H1 (cell line): ENCODE results near the gene TMEM39B. TPM values are rescaled to one million over a fixed set of nuclear protein-coding genes. Genes with fewer than 3 reads are reported as not detected.
"Not testable (repeated sequence)": the region's sequence is repeated elsewhere in the genome, so short reads cannot be mapped to it uniquely, and the experiment has no call there.

Experiments
- CTCF ChIA-PET: fragments of 300-600 bp; sonication (Branson Sonifier 250); formaldehyde crosslinking; loops from one replicate; lab custom pipeline; 2021; ENCODE audit not compliant: partially characterized antibody; lab: Charles Lee
- POLR2A ChIA-PET: fragments of 300-600 bp; sonication (Branson Sonifier 250); formaldehyde crosslinking; loops from one replicate; lab custom pipeline; 2021; ENCODE audit warnings: inconsistent platforms; ENCODE audit not compliant: partially characterized antibody; lab: Charles Lee
- DNase-seq, 2 experiments: peaks; one replicate each; pipeline versions ENCODE4 v3.0.0 to v3.0.0-alpha.2; 2010 to 2022; ENCODE audit warnings: low spot score in 2 of 2, low read depth in 1 of 2, mixed read lengths in 1 of 2
- FAIRE-seq: peaks from 2 replicates; lab custom pipeline; 2011; peaks lifted over from hg19 to GRCh38; lab: Jason Lieb, UNC
- H2AFZ ChIP-seq: 2 replicates; pipeline ENCODE4 v1.8.1; 2012; ENCODE audit warnings: low read length, inconsistent platforms
- H2AK5ac ChIP-seq: 2 replicates; pipeline ENCODE4 v1.6.1; 2013; ENCODE audit warnings: low read depth, low read length
- H2BK120ac ChIP-seq: replicated peaks from 2 replicates; pipeline ENCODE3; 2013; ENCODE audit warnings: low read depth, low read length, inconsistent platforms
- H2BK12ac ChIP-seq: 2 replicates; pipeline ENCODE4 v1.6.1; 2013; ENCODE audit warnings: low read depth, low read length
- H2BK15ac ChIP-seq: 2 replicates; pipeline ENCODE4 v1.6.1; 2013; ENCODE audit warnings: low read length
- H2BK20ac ChIP-seq: 2 replicates; pipeline ENCODE4 v1.6.1; 2013; ENCODE audit warnings: low read length
- H2BK5ac ChIP-seq: 2 replicates; pipeline ENCODE4 v1.6.1; 2013; ENCODE audit warnings: low read depth, low read length
- H3K14ac ChIP-seq: 2 replicates; pipeline ENCODE4 v1.6.1; 2013; ENCODE audit warnings: inconsistent platforms; ENCODE audit not compliant: insufficient read length
- H3K18ac ChIP-seq: 2 replicates; pipeline ENCODE4 v1.6.1; 2013; ENCODE audit warnings: low read length; ENCODE audit errors: extremely low read depth
- H3K23ac ChIP-seq: 2 replicates; pipeline ENCODE4 v1.6.1; 2013; ENCODE audit warnings: inconsistent platforms; ENCODE audit not compliant: insufficient read length
- H3K23me2 ChIP-seq: 2 replicates; pipeline ENCODE4 v1.6.1; 2013; ENCODE audit warnings: low read depth, low read length
- H3K27ac ChIP-seq: 2 replicates; pipeline ENCODE4 v1.6.1; 2011; ENCODE audit warnings: low read depth, low read length, inconsistent platforms
- H3K27me3 ChIP-seq, 4 experiments: replicated peaks in 1 of 4; 1 replicate in 1 of 4; 2 replicates in 3 of 4; pipeline versions ENCODE4 v1.6.1 to v1.8.1; 2011 to 2013; ENCODE audit warnings: low read length in 3 of 4, mild to moderate bottlenecking in 3 of 4, inconsistent platforms in 2 of 4, mixed read lengths in 2 of 4, moderate library complexity in 1 of 4; ENCODE audit not compliant: control insufficient read depth in 3 of 4, insufficient read depth in 3 of 4; ENCODE audit errors: extremely low read depth in 1 of 4
- H3K36me3 ChIP-seq, 4 experiments: 2 replicates each; pipeline versions ENCODE4 v1.6.1 to v1.8.1; 2011 to 2013; ENCODE audit warnings: mild to moderate bottlenecking in 4 of 4, low read length in 3 of 4, moderate library complexity in 2 of 4, control low read depth in 1 of 4, inconsistent platforms in 1 of 4; ENCODE audit not compliant: insufficient read depth in 4 of 4, control insufficient read depth in 2 of 4
- H3K4ac ChIP-seq: replicated peaks from 2 replicates; pipeline ENCODE3; 2013; ENCODE audit warnings: low read length, low read depth, mixed read lengths, inconsistent platforms; ENCODE audit not compliant: insufficient read length
- H3K4me1 ChIP-seq, 4 experiments: replicated peaks in 1 of 4; 1 replicate in 1 of 4; 2 replicates in 3 of 4; pipeline versions ENCODE4 v1.6.1 to v1.8.1; 2011 to 2013; ENCODE audit warnings: low read length in 3 of 4, inconsistent platforms in 2 of 4, mixed read lengths in 1 of 4; ENCODE audit not compliant: insufficient read depth in 4 of 4, control insufficient read depth in 3 of 4
- H3K4me2 ChIP-seq, 2 experiments: 2 replicates each; pipeline versions ENCODE4 v1.6.1 to v1.8.1; 2011 to 2013; ENCODE audit warnings: low read depth in 2 of 2, low read length in 2 of 2, control low read depth in 1 of 2, inconsistent platforms in 1 of 2, mild to moderate bottlenecking in 1 of 2; ENCODE audit not compliant: insufficient read depth in 1 of 2
- H3K4me3 ChIP-seq, 4 experiments: fragments of 200-600, 300-600 bp in 1 of 4; sonication (generic), shearing (Covaris generic), sonication (Bioruptor Twin) in 1 of 4; 2 replicates each; pipeline versions ENCODE4 v1.5.1 to v1.8.1; 2011 to 2016; ENCODE audit warnings: low read length in 4 of 4, low read depth in 3 of 4, control low read depth in 2 of 4, inconsistent platforms in 2 of 4, mild to moderate bottlenecking in 2 of 4, mixed read lengths in 1 of 4, moderate library complexity in 1 of 4; ENCODE audit not compliant: insufficient read depth in 2 of 4; ENCODE audit errors: extremely low read depth in 1 of 4
- H3K56ac ChIP-seq: replicated peaks from 2 replicates; pipeline ENCODE3; 2013; ENCODE audit warnings: low read depth, mild to moderate bottlenecking, mixed read lengths, low read length, inconsistent platforms; ENCODE audit not compliant: insufficient read length
- H3K79me1 ChIP-seq: 2 replicates; pipeline ENCODE4 v1.6.1; 2013; ENCODE audit warnings: low read depth, low read length, control low read depth
- H3K79me2 ChIP-seq, 2 experiments: 2 replicates each; pipeline versions ENCODE4 v1.6.1 to v1.8.1; 2012 to 2013; ENCODE audit warnings: low read length in 2 of 2, mild to moderate bottlenecking in 2 of 2, inconsistent platforms in 1 of 2; ENCODE audit not compliant: insufficient read depth in 2 of 2, control insufficient read depth in 1 of 2
- H3K9ac ChIP-seq, 4 experiments: replicated peaks in 1 of 4; 1 replicate in 1 of 4; 2 replicates in 3 of 4; pipeline versions ENCODE4 v1.6.1 to v1.8.1; 2011 to 2013; ENCODE audit warnings: low read depth in 3 of 4, low read length in 3 of 4, control low read depth in 2 of 4, mild to moderate bottlenecking in 2 of 4, moderate library complexity in 2 of 4, inconsistent platforms in 1 of 4; ENCODE audit errors: extremely low read depth in 1 of 4
- H3K9me3 ChIP-seq, 2 experiments: 2 replicates each; pipeline versions ENCODE4 v1.6.1 to v1.8.1; 2012 to 2013; ENCODE audit warnings: mild to moderate bottlenecking in 2 of 2, moderate library complexity in 2 of 2, control low read depth in 1 of 2, inconsistent platforms in 1 of 2, low read depth in 1 of 2, low read length in 1 of 2, mixed read lengths in 1 of 2; ENCODE audit not compliant: insufficient read depth in 2 of 2
- H4K20me1 ChIP-seq, 2 experiments: replicated peaks in 1 of 2; 2 replicates each; pipeline versions ENCODE3 to v1.8.1; 2011 to 2013; ENCODE audit warnings: inconsistent platforms in 2 of 2, low read length in 2 of 2, mild to moderate bottlenecking in 1 of 2; ENCODE audit not compliant: insufficient read depth in 2 of 2, control insufficient read depth in 1 of 2
- H4K5ac ChIP-seq: 2 replicates; pipeline ENCODE4 v1.6.1; 2013; ENCODE audit warnings: low read length, low read depth, mixed read lengths, inconsistent platforms; ENCODE audit not compliant: insufficient read length
- H4K8ac ChIP-seq: 2 replicates; pipeline ENCODE4 v1.8.0; 2013; ENCODE audit warnings: mild to moderate bottlenecking, moderate library complexity, low read length, inconsistent platforms; ENCODE audit not compliant: insufficient read depth; ENCODE audit errors: extremely low read depth
- H4K91ac ChIP-seq: replicated peaks from 2 replicates; pipeline ENCODE3; 2013; ENCODE audit warnings: low read length, mixed read lengths, inconsistent platforms; ENCODE audit not compliant: insufficient read length
- BRCA1 ChIP-seq: IDR thresholded peaks from 2 replicates; pipeline ENCODE4 v1.6.1; 2012; ENCODE audit warnings: low read depth, low read length, improper control_type of control experiment
- CEBPB ChIP-seq: IDR thresholded peaks from 2 replicates; pipeline ENCODE4 v1.6.1; 2012; ENCODE audit warnings: low read depth, low read length
- KDM5A ChIP-seq: fragments of 200-600 bp; IDR thresholded peaks from 2 replicates; pipeline ENCODE4 v1.7.1; 2012; ENCODE audit warnings: mild to moderate bottlenecking, low read length, inconsistent platforms, mixed read lengths
- POLR2A ChIP-seq, 2 experiments: IDR thresholded peaks; 1 replicate in 1 of 2; 2 replicates in 1 of 2; pipeline ENCODE4 v1.6.1; 2011; ENCODE audit warnings: low read depth in 2 of 2, low read length in 2 of 2, mild to moderate bottlenecking in 2 of 2; ENCODE audit errors: control extremely low read depth in 1 of 2
- RAD21 ChIP-seq, 2 experiments: IDR thresholded peaks in 1 of 2; conservative IDR thresholded peaks in 1 of 2; 2 replicates each; pipeline ENCODE4 v1.6.1; 2011; ENCODE audit warnings: low read depth in 2 of 2, low read length in 2 of 2, improper control_type of control experiment in 1 of 2, inconsistent platforms in 1 of 2, mild to moderate bottlenecking in 1 of 2, moderate library complexity in 1 of 2
- SAP30 ChIP-seq: fragments of 300-600 bp; sonication (generic); IDR thresholded peaks from 2 replicates; pipeline ENCODE4 v1.7.1; 2012; ENCODE audit warnings: low read length, moderate library complexity, mild to moderate bottlenecking, inconsistent platforms; ENCODE audit not compliant: insufficient read depth, insufficient replicate concordance
- SIRT6 ChIP-seq: IDR thresholded peaks from one replicate; pipeline ENCODE4 v1.7.1; 2012; ENCODE audit warnings: low read length, inconsistent platforms
- WGBS, 2 experiments: shearing (Covaris generic) in 1 of 2; methylation state at CpG; one replicate each; pipeline versions ENCODE4 v1.1.6 to v1.1.7; 2013 to 2015; ENCODE audit warnings: low lambda C conversion rate in 2 of 2, mixed read lengths in 2 of 2, inconsistent platforms in 1 of 2, low coverage in 1 of 2, missing lambda C conversion rate in 1 of 2; ENCODE audit not compliant: insufficient replicate concordance in 2 of 2, insufficient coverage in 1 of 2, insufficient read length in 1 of 2; ENCODE audit errors: extremely low coverage in 1 of 2, missing lambda C conversion rate in 1 of 2; 5-methylcytosine and 5-hydroxymethylcytosine counted together
- polyA plus RNA-seq, 7 experiments: library from polyadenylated mRNA; depleted of rRNA in 3 of 7; stranded (reverse) in 5 of 7; unstranded in 2 of 7; fragments of >200 nt in 5 of 7; fragments of 200-250 nt in 2 of 7; gene quantifications; 1 replicate in 5 of 7; 2 replicates in 1 of 7; 4 replicates in 1 of 7; pipeline versions ENCODE4 v1.2.1 to v1.2.3, GENCODE V29; 2011 to 2013; ENCODE audit warnings: missing spikeins in 2 of 7, mixed read lengths in 2 of 7
- total RNA-seq: library from RNA; stranded (reverse); fragmentation: NEBNext Ultra II Directional; extraction: Animal tissue kit (Norgen Biotek cat#: 25700); gene quantifications from 2 replicates; pipeline ENCODE4 v1.2.1, GENCODE V29; 2021
- TF ChIP-seq, protein P1 (sequence below): IDR thresholded peaks from 2 replicates; pipeline ENCODE4 v1.6.1; 2012; ENCODE audit warnings: inconsistent platforms

TMEM39B gene
- total and polyA plus RNA-seq, 2 of the 8 experiments (the other 6 are each of a cell fraction or from before 2014, with no cell fraction given) = 25.3 to 32.7 TPM

DNA sequence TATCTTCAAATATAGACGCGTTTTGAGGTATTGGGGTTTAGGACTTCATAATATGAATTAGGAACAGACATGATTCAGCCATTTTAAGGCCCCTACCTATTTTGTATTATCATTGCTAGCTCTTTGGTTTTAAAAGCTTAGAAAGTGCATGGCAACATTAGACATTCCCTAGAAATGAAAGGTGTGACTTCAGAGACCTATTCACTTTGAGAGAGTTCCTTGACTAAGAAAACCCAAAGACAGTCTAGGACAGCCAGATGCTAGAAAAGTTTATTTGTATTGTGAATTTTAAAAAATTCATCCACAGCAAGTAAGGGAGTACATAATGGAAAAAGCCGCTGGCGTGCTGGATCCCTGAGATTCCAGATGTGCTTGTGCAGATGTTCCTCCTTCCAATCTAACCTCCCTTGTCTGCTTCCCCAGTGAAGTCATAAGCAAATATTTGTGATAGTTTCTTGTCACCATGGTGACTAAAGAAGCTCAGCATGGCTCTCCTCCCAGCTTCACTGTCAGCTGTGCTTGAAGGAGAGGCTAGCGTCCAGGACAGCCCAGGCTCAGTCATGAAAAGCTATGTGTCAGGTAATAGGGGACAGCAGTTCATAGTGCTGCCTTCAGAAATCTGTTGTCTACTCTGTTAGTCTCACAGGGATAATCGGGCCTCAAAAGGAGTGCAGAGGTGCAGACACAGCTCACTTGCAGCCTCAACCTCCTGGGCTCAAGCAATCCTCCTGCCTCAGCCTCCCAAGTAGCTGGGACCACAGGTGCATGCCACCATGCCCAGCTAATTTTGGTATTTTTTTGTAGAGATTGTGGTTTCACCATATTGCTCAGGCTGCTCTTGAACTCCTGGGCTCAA lies 69.9 kb downstream of the TMEM39B start (continued):
- no peak for TF ChIP-seq BRCA1
- TF ChIP-seq POLR2A (IDR thresholded peaks at IDR 0.05; ENCODE audit: control extremely low read depth in 1 of 2, low read depth in 2 of 2, low read length in 2 of 2) = no peak
- no peak for TF ChIP-seq KDM5A
- no peak for TF ChIP-seq RAD21 (IDR thresholded peaks at IDR 0.05 in 1 of 2, conservative IDR thresholded peaks at IDR 0.05 in 1 of 2; ENCODE audit: low read depth in 2 of 2, low read length in 2 of 2)
- no peak for TF ChIP-seq SAP30
- no peak for TF ChIP-seq CEBPB
- TF ChIP-seq, protein P1, sequence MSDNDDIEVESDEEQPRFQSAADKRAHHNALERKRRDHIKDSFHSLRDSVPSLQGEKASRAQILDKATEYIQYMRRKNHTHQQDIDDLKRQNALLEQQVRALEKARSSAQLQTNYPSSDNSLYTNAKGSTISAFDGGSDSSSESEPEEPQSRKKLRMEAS = no peak
- TF ChIP-seq SIRT6 = no peak

DNA sequence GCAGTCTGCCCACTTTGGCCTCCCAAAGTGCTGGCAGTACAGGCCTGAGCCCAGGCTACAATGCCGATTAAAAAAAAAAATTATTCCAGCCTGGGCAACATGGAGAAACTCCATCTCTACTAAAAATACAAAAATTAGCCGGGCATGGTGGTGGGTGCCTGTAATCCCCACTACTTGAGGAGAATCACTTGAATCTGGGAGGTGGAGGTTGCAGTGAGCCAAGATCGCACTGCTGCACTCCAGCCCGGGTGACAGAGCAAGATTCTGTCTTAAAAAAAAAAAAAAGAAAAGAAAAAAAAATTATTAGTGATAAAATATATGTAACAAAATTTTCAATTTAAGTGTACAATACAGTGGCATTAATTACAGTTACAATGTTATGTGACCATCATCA lies 70.6 kb downstream of the TMEM39B start:
- H2BK20ac ChIP-seq, H3K27me3 ChIP-seq, H2BK12ac ChIP-seq, H3K79me1 ChIP-seq, H3K4me2 ChIP-seq, H3K14ac ChIP-seq, DNase-seq, H3K9me3 ChIP-seq, H2BK120ac ChIP-seq, H3K23me2 ChIP-seq, H3K4ac ChIP-seq, H3K27ac ChIP-seq, H3K36me3 ChIP-seq, H3K4me3 ChIP-seq, H3K56ac ChIP-seq, H3K9ac ChIP-seq, H2AFZ ChIP-seq, H4K5ac ChIP-seq, H4K91ac ChIP-seq, H2BK5ac ChIP-seq, H2AK5ac ChIP-seq, H2BK15ac ChIP-seq, H3K23ac ChIP-seq, H3K18ac ChIP-seq, H4K8ac ChIP-seq, H3K4me1 ChIP-seq, FAIRE-seq: not testable (repeated sequence)
- Histone ChIP-seq H3K79me2 (peaks cover 0 to 73% of the 10 kb centered on the region in 2 experiments; a peak in 2 of 4 replicates), H4K20me1 (peaks cover 4 to 13% of the 10 kb centered on the region in 2 experiments)
- ChIA-PET POLR2A (interaction anchor here (0.9 to 1.4 kb wide), 3 partner anchors 11 to 36 kb away, joined by 3 to 6 read pairs (median 5); partner anchors contain the start of gene TXLNA), CTCF (interaction anchor here (0.9 to 1.4 kb wide), 3 partner anchors 15 to 35 kb away, joined by 3 to 5 read pairs (median 4); no protein-coding TSS in a partner anchor)
- WGBS, 2 experiments = 96% methylated on average over 4 of the region's 4 CpGs; no CpG with 5 or more reads in 1 of the 2 experiments
